ENCODE measurements around the gene CEP55.

Gene CEP55

DNA sequence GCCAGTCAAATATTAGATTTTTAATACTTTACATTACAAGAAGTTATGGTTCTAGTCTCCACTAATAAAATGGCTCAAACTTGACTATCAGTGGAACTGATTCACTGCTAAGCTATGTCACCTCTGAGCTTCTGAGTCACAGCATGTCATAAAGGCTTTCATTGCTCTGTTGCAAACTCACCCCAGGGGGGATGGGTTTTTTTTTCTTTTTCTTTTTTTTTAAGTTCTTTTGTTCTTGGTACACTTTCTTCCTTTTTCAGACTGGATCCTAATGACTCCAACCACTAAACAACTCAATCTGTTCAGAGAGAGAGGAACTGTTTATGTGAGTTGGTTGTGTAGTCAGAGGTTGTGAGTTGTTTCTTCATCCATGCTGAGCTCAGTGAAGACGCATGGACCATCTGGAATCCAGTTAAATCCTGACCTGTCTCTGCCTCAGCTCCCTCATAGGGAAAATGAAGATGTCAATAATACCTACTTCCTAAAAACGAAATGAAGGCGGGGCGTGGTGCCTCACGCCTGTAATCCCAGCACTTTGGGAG is 25.2 kb upstream of the CEP55 start:
- peak; percentile 87 for DNase-seq

DNA sequence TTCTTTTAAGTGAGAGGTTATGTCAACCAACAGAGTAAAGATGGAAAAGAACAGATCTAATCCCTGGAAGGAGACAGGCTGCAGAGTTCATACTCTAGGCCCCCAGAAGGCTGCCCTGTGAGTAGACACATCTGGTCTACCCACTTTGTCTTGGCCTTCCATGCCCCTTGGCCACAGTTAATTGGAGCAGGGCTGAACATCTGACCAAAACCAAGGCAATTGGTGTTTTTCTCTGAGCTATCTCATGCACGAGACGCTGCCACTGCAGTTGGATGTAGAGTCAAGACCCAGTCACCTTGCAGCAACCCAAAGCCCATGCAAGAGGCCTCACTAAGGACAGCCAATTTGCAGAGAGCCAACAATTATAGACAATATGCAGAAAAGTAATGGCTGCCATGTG is 23.3 kb upstream of the CEP55 start:
- no peak for DNase-seq

DNA sequence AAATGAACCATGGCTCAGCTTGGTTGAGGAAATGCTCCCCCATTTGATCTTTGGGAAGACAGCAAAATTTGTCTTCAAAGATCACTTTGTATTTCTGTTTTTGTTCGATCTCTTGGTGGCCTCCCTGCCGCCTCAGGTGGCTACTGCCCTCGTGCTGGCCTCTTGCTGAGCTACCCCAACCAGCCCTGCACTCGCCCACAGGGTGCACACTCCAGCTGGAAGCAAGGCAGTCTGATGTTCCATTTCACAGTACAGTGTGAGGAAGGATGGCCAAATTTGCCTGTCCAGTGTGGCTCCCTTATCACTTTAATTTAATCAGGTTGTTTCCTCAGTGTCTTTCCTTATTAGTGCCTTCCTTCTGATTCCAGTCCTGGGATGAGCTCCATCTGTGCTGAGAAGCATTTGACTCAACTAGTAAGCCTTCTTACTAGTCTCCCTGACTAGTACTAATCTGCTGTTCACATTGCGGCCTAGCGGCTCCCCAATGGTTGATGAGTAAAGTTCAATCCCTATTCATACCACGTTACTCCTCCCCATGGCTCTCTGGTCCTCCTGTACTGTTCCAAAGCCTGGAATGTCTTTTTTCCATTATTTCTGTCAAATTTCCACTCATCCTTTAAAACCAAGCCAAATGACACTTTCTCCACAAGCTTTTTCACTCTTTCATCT is 22.5 kb upstream of the CEP55 start:
- no peak for DNase-seq

DNA sequence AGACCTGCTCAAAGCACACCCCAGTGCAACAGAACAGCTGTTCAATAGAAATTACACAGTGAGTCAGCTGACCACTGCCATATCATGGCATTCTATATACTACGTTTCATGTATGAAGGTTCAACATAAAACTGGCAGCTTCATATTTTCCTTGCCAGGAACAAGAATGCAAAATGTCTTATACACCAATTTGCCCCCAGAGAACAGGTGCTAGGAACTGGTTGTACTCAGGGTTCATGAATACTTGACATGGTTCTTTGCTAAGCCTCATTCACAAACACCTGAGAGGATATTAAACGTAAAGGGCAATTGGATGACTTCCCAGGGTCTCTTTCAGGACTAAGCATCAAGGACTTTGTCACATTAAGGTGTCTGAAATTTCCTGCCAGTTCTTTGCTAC is 21.2 kb upstream of the CEP55 start:
- DNase-seq: no peak

DNA sequence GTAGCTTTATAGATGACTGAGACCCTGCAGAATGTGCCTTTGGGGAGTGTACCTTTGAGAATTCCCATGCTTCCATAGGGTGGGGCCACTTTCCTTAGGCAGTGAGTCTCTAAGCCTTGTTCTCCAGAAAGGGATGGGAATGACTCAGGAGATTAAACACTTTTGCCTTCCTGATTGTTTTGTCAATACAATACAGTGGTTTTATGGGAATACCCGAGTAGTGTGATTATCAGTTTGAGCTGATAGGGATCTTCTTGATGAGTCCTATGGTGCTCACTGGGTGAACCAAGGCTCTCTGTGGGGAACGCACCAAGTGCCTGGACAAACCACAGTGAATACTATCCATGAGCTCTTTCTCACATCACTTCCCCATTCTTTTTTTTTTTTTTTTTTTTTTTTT is 20.5 kb upstream of the CEP55 start:
- DNase-seq: peak; percentile 72

DNA sequence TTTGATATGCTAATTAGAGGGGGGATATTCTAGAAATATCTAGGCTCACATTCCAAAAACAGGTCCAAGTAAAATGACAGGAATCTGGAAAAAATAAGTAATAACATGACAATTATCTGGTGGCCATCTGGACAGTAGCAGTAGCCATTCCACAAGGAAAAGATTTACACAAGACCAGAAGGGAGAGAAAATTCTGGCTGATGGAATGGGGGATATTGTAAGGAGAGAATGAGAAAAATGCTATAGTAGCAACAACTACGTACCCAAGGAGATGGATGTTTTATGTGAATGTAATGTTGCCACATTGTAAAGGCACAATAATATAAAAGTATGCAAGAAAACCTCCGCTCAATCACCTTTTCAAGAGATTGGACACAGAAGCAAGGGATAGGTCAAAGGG is 19.7 kb upstream of the CEP55 start:
- no peak for DNase-seq

DNA sequence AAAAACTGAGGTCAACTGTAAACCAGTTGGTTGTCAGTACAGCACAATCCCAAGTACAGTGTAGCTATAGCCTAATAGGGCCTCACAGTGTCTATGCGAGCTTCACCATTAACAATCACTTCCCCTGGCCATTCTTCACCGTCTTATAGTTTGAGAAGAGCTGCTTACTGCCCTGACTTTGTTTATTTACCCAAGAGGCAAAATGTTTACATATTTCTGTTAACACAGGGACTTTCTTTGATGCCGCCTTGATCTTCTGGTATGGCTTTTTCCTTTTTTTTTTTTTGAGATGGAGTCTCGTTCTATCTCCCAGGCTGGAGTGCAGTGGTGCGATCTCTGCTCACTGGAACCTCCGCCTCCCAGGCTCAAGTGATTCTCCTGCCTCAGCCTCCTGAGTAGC is 17.5 kb upstream of the CEP55 start:
- DNase-seq: no peak

DNA sequence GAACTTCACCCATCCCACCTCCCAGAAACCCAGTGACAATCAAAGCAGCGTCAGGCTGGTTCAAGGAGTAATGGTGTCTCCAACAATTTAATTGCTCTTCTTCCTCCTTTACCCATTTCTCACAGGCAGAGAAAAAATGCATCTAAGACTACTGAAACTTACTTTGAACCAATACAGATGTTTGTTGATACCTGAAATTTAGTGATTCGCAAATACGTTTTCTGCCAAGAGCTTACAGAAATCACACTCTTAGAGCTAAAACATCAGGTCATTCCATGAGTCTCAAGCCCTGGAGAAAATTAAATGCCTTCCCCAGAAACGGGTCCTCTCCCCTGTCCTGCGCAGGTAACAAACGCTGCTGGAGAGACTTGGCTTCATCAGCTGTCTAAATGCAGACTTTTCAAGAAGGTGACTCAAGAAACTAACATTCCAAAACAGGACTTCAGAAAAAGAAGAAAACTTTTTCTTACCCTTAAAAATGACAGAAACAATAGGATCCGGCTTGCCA is 14.7 kb upstream of the CEP55 start:
- peak; percentile 33 for DNase-seq

DNA sequence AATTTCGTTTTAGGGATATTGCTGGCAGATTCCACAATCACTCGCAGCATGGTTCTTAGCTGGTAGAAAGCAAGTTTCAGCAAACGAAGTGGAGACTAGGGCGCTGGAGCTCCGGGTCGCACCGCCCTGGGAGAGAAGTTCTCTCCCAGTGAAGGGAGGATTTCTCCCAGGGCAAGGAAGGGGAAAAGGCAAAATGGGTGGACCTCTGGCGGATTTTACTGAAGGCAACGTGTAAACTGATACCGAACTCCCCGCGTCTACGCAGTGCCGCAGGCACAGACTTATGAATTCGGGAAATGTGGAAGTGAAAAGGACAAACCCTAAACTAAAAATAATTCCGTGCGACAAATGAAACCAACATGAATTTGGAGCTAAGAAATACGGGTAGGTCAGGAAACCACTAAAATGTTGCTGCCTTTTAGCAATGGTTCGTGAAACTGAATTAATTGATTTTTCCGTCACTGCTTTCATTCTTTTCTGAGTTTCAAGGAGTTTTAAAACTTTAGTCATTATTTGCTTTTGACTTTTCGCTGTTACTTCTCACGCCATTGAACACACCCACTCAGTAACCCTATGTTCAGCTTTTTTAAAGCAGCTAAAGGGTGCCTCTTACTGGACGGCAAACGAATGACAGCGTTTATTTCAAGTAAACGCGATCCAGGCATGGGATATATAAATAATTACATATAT is 14.1 kb upstream of the CEP55 start, which contains the start of gene MYOF:
TSS of gene MYOF (minus strand) at position 190 of the 690 bp plus-strand sequence. CDS start at position 50, 140 bp downstream.
- peak; percentile 87 for DNase-seq

DNA sequence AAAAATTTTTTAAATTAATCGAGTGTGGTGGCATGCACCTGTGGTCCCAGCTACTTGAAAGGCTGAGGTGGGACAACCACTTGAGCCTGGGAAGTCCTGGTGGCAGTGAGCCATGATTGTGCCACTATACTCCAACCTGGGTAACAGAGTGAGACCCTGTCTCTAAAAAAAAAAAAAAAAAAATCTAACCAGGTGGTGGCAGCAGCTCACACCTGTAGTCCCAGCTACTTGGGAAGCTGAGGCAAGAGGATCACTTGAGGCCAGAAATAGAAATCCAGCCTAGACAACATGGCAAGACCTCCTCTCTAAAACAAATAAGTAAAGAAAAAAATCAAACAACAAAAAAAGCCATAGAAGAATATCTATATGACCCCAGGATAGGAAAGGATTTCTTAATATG is 10.7 kb upstream of the CEP55 start:
- DNase-seq: no peak

DNA sequence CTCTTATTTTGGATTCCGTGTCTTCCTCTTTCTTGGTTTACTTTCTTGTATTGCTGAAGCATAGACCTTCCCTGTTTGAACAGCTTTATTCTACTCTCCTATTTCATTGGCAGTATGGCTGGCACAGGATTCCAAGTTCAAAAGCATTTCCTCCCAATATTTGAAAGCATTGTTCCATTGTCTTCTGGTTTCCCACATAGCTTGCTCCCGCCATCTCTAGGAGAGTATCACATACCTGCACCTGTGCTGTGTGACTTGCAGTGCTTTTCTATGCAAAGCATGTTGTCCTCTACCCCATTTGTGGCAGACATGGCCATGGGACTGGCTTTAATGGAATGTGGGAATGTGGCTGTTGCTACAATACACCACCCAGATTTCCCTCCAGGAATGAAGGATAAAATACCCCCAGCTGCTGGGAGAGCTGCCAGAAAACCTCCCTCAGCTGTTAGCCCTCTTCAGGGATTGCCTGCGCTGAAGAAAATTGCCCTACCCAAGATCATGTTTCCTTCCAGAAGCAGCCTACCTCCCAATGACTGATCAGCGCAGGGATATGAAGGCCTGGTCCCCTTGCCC is 7.4 kb upstream of the CEP55 start:
- no peak for DNase-seq

DNA sequence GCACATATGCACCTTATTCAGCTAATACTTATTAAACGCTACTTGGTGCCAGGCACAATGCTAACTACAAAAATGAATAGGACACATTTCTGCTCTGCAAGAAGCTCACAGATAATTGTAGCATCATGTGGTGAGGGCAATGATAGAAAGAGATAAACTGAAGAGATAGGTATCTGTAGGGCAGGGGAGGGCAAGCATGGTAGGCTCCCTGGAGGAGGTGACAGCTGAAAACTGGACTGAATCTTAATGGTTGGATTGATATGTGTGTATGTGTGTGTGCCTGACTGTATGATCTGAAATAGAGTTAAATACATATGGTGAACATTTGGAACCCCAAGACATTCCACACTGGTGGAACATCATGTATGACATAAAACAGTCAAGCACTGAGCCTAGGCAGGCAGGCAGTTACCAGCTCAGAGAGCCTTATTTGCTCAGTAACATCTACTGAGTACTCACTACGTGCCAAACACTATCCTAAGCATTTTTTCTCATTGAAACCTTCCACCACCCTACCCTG is 4.8 kb upstream of the CEP55 start:
- DNase-seq: no peak

DNA sequence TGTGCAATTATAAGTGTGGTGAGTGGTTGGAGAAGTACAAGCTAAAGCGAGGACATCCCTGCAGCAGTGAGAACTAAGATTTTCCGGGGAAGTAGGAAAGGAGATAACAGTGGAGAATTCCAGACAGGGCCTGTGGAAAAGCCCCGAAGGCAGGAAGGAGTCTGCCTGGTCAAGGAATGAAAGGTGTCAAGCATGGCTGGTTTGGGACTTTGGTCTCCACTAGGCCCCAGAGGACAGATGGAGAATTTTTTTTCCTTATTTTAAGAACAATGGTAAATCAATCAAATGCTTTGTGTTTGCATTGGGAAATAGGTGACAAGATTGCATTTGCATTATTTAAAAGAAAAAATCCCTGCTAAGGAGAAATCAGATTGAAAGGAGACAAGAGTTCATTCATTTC is 3.2 kb upstream of the CEP55 start:
- DNase-seq: no peak

DNA sequence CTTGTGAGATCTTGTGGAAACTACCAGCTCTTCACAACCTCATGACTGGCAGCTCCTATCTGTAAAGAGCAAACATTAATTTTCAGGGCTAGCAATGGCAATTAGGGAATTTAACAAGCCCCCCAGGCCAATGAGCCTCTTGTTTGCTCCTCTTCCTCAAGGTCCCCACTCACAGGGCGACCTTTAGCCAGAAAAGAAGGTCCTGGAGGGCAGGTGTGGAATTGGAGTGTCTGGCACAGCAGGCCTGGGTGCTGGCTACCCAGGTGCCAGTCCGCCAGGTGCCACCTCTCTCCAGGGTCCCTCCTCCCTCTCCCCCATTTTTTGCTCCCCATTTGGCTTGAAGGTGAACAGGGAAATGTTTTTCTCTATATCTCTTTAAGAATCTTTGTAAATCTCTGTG is 1.9 kb upstream of the CEP55 start:
- no peak for DNase-seq

DNA sequence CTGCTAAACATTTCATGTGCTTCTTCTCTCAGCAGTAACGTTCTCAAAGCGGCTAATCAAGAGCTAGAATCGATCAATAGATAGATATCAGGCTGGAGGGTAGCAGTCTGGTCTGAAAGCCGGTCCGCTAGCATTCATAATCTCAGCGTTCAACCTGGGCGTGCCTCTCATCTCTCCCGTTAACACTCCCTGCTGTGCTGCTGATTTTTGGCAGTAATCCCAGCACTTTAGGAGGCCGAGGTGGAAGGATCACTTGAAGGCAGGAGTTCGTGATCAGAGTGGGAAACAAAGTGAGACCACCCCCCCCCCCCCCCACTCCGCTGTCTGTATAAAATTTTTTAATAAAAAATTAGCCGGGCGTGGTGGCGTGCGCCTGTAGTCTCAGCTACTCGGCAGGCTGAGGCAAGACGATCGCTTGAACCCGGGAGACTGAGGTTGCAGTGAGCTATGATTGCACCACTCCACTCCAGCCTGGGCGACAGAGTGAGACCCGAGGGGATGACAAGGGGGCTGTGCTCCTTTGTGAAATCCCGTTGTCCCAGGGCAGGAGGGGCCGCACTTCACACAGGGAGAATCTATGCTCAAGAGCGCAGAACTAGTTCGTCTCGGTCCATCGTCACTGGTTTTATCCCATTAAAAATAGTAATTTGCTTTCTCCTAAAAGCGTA is 624 bp upstream of the CEP55 start:
- DNase-seq: no peak

DNA sequence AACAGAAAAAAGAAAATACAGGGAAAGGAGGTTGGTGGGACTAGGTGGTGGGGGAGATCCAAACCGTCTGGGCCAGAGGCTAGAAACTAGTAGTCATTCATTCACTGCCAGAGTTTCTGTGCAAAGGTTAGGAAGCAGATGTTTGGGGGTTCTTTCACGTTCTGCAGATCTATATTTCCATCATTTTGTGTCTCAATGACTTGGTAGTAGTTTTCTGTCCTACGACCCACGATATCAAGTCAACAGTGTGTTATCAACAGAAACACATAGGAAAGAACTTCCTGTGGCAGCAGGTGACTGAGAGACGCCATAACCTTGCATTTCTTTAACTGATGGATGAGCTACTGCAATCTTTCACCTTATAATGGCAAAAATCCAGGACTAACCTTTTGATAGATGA is 1.8 kb downstream of the CEP55 start:
- DNase-seq: no peak

DNA sequence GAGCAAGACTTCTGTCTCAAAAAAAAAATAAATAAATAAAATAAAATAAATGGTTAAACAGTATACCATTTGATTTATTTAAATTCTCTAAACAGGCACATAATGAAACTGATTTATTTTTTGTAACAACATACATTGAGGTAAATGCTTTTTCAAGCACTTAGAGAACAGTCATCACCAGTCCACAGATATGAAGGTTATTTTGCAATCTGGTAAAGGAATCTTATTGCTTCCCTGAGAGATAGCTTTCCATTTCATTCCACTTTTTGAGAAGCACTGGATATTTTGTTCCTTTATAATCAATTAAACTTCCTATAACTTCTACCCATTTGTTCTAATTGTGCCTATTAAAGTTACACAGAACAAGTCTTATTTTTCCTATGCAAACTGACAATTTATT is 5.2 kb downstream of the CEP55 start:
- no peak for DNase-seq

DNA sequence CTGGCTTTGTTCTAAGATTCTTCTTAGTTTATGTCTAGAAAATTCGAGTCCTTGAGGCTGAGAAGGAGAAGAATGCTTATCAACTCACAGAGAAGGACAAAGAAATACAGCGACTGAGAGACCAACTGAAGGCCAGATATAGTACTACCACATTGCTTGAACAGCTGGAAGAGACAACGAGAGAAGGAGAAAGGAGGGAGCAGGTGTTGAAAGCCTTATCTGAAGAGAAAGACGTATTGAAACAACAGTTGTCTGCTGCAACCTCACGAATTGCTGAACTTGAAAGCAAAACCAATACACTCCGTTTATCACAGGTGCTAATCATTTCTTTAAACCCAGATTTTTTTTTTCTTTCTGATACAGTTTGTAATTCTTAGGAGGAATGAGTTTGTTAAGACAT is 6.7 kb downstream of the CEP55 start:
- DNase-seq: no peak

DNA sequence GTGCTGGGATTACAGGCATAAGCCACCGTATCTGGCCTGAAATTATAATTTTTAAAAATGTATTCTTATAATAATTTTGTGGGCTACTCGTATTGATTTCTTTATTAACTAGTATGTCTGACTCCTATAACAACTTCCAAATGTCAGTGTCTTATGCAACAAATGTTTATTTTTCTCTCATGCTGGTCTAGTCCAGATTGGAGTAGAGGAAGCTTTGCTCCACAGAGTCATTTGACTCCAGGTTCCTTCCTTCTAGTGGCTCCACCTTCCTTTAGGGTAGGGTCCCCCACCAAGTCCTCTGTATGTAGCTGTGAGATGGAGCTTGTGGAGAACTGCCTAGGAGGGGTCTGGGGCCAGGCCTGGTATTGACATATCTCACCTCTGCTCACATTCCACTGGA is 8.7 kb downstream of the CEP55 start:
- DNase-seq: no peak

DNA sequence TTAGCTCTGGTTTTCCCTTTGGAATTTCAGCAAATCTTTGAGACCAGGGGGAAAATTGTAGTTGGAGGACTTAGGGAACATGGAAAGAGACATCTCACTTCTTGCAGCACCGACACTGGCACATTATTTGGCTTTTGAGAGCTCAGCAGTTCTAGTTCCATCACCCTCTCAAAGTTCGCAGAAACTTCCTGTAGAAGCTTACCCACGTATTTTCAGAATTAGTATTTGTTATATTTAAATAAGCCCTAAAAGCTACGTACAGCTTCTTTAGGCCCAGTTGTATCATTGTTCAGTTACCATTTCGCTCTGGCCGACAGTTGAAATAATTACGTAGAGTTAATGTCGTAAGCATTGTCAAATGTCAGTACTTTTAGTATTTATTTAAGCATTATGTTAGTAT is 13.4 kb downstream of the CEP55 start:
- no peak for DNase-seq

DNA sequence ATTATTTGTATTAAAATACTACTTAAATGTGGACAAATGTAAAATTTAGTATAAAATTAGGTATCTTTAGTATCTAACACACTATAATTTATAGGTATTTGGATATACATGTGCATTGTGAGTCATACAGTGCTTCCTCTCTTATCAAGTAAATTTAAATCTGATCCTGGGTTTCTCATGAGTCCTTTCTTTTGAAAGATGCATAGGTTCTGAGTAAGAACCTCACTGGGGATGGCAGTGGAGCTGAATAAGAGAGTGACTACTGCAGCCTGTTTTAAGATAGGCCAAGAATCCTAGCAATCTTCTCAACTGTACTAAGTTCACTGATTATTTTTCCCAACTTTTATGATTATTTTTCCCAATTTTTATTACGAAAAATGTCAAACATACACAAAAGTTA is 16.2 kb downstream of the CEP55 start:
- peak; percentile 7 for DNase-seq

DNA sequence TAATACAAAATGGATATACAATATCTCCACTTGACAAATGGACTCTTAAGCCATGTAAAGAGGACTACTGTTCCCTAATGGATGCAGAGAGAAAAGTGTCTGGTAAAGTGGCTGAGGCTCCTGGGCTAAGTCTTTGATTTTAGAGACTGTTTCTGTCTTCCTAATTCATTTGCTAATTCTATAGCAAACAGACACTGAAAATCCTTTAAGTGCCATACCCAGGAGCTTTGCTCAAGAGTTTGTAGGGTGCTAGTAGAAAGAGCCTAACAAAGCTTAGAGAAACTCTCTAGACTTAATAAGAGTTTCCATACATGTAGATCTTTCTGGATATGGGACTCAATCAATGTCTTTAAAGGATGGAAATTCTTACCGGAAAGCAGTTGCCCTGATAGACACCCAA is 16.7 kb downstream of the CEP55 start:
- no peak for DNase-seq

DNA sequence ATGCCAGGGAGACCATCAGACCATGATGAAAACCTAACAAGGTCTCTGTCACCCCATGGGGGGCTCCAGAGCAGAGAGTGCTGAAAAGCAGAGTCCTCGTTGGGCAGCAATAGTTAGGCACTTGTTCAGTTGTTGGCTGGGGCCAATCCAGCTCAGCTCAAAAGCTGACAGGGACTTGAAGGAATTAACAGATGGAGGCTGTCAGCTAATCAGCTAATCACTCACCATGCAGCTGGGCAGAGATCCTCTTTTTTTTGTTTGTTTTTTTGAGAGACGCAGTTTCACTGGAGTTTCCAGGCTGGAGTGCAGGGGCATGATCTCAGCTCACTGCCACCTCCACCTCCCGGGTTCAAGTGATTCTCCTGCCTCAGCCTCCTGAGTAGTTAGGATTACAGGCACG is 18.1 kb downstream of the CEP55 start:
- peak; percentile 36 for DNase-seq
